Measurements from ENCODE around the gene ATXN2.

DNA sequence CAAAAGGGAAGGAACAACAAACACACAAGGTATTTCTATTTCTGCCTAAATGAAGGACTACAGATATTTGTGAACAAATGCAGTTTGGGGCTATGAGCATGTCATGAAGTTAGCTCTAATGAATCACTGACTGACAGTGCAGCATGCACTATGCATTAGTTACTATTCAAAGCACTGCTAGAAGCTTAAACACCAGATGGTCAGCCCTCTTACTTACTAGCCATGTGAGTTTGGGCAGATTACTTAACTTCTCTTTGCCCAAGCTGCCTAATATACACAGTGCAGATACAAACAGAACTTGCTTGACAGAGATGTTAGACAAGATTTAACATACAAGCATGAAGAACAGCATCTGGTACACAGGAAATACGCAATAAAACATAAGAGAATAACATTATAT, 96.0 kb downstream of the ATXN2 start:
- TF ChIP-seq EZH2phosphoT487 (IDR thresholded peaks at IDR 0.05; ENCODE audit: insufficient read depth, low read depth) (no peak), EZH2 (IDR thresholded peaks at IDR 0.05; ENCODE audit: insufficient read depth, poor library complexity, severe bottlenecking) (no peak)
